Measurements from ENCODE around the gene MYT1. TPM values are rescaled to one million over a fixed set of nuclear protein-coding genes. Genes with fewer than 3 reads are reported as not detected.

MYT1 gene
- total RNA-seq, 1 experiment from 2014 or later, result 5.8 TPM

Small RNA genes within 50 kb of the gene (small RNA-seq; reads per million reads assigned to genes)
- gene AL137028.2, result not detected

Other genes with a start within 250 kb of the MYT1 start
- gene UCKL1, start 208.0 kb upstream of the MYT1 start, total RNA-seq (2014; rRNA removed; shearing (Covaris generic)), result 63.2 and 68.4 TPM in 2 replicates
- 0.34 and 0.38 TPM in 2 replicates for gene ZNF512B, start 194.5 kb upstream of the MYT1 start, total RNA-seq (2014; rRNA removed; shearing (Covaris generic))
- 47.2 and 51.9 TPM in 2 replicates for gene SAMD10, start 184.8 kb upstream of the MYT1 start, total RNA-seq (2014; rRNA removed; shearing (Covaris generic))
- gene PRPF6, start 183.3 kb upstream of the MYT1 start, total RNA-seq (2014; rRNA removed; shearing (Covaris generic)), result 102 and 110 TPM in 2 replicates
- gene C20orf204, start 128.3 kb upstream of the MYT1 start, total RNA-seq (2014; rRNA removed; shearing (Covaris generic)), result 0.69 and 1.5 TPM in 2 replicates
- not detected in 2 replicates for gene SOX18, start 114.8 kb upstream of the MYT1 start, total RNA-seq (2014; rRNA removed; shearing (Covaris generic))
- 1.2 TPM in 1 of 2 replicates, not detected in the other for gene TCEA2, start 101.3 kb upstream of the MYT1 start, total RNA-seq (2014; rRNA removed; shearing (Covaris generic))
- gene RGS19, start 84.9 kb upstream of the MYT1 start, total RNA-seq (2014; rRNA removed; shearing (Covaris generic)), result 89.2 and 99.8 TPM in 2 replicates
- gene OPRL1, start 84.4 kb upstream of the MYT1 start, total RNA-seq (2014; rRNA removed; shearing (Covaris generic)), result 1.2 and 1.5 TPM in 2 replicates
- not detected in 2 replicates for gene LKAAEAR1, start 80.1 kb upstream of the MYT1 start, total RNA-seq (2014; rRNA removed; shearing (Covaris generic))
- not detected in 2 replicates for gene NPBWR2, start 56.9 kb upstream of the MYT1 start, total RNA-seq (2014; rRNA removed; shearing (Covaris generic))
- 41.4 and 52.0 TPM in 2 replicates for gene PCMTD2, start 91.3 kb downstream of the MYT1 start, total RNA-seq (2014; rRNA removed; shearing (Covaris generic))